GM18498 (cell line): Measurements from ENCODE around the gene C1QBP.
"Not testable (repeated sequence)": the region's sequence is repeated elsewhere in the genome, so short reads cannot be mapped to it uniquely, and the experiment has no call there.

ENCODE experiments used
- ATAC-seq: cut with Tn5 transposase; IDR thresholded peaks from one replicate; pipeline ENCODE4 v1.9.1; 2021; ENCODE audit warnings: mild to moderate bottlenecking, moderate library complexity; ENCODE audit not compliant: unreplicated experiment

Gene C1QBP

GRCh38 chr17:5434984-5435383, 4.0 kb downstream of the C1QBP start:
- ATAC-seq = no peak

- no peak for ATAC-seq
Observed at GRCh38 chr17:5431949-5432556, 6.9 kb downstream of the C1QBP start.

- not testable (repeated sequence) for ATAC-seq
Observed at GRCh38 chr17:5431234-5431633, 7.7 kb downstream of the C1QBP start.

- ATAC-seq = no peak
Observed at GRCh38 chr17:5430413-5430999, 8.4 kb downstream of the C1QBP start.

- ATAC-seq = no peak
Observed at GRCh38 chr17:5429191-5429887, 9.6 kb downstream of the C1QBP start.

- ATAC-seq = no peak
Observed at GRCh38 chr17:5425826-5426225, 13.1 kb downstream of the C1QBP start.

- no peak for ATAC-seq
Observed at GRCh38 chr17:5424909-5425308, 14.0 kb downstream of the C1QBP start.

GRCh38 chr17:5422505-5422904, 16.4 kb downstream of the C1QBP start:
- ATAC-seq = no peak

GRCh38 chr17:5419959-5420653, 18.8 kb downstream of the C1QBP start, which contains the start of gene RPAIN:
Gene RPAIN, plus strand, starts transcription at chr17:5420182. Its CDS starts 29 bp downstream, at chr17:5420211.
- peak; percentile 56 for ATAC-seq

GRCh38 chr17:5419356-5419958, 19.5 kb downstream of the C1QBP start, which contains the start of gene NUP88:
Gene NUP88, minus strand, starts transcription at chr17:5419662. Its CDS starts 12 bp downstream, at chr17:5419650.
- ATAC-seq = peak; percentile 91

GRCh38 chr17:5418858-5419355, 20.0 kb downstream of the C1QBP start:
- peak; percentile 36 for ATAC-seq

GRCh38 chr17:5416901-5417300, 22.1 kb downstream of the C1QBP start:
- no peak for ATAC-seq

GRCh38 chr17:5413682-5414081, 25.3 kb downstream of the C1QBP start:
- ATAC-seq = no peak

- ATAC-seq = no peak
Observed at GRCh38 chr17:5410594-5411272, 28.2 kb downstream of the C1QBP start.

GRCh38 chr17:5408186-5408585, 30.8 kb downstream of the C1QBP start:
- no peak for ATAC-seq

GRCh38 chr17:5405400-5405799, 33.6 kb downstream of the C1QBP start:
- ATAC-seq = no peak

- no peak for ATAC-seq
Observed at GRCh38 chr17:5399767-5400166, 39.2 kb downstream of the C1QBP start.

- no peak for ATAC-seq
Observed at GRCh38 chr17:5396612-5397011, 42.3 kb downstream of the C1QBP start.

- ATAC-seq = no peak
Observed at GRCh38 chr17:5391678-5392077, 47.3 kb downstream of the C1QBP start.
